Measurements from ENCODE around the gene KLHL25. TPM values are rescaled to one million over a fixed set of nuclear protein-coding genes. Genes with fewer than 3 reads are reported as not detected.

Gene KLHL25
- total and polyA plus RNA-seq, 2 of the 8 experiments (the other 6 are each of a cell fraction or from before 2014, with no cell fraction given), result 16.5 to 22.0 TPM

DNA sequence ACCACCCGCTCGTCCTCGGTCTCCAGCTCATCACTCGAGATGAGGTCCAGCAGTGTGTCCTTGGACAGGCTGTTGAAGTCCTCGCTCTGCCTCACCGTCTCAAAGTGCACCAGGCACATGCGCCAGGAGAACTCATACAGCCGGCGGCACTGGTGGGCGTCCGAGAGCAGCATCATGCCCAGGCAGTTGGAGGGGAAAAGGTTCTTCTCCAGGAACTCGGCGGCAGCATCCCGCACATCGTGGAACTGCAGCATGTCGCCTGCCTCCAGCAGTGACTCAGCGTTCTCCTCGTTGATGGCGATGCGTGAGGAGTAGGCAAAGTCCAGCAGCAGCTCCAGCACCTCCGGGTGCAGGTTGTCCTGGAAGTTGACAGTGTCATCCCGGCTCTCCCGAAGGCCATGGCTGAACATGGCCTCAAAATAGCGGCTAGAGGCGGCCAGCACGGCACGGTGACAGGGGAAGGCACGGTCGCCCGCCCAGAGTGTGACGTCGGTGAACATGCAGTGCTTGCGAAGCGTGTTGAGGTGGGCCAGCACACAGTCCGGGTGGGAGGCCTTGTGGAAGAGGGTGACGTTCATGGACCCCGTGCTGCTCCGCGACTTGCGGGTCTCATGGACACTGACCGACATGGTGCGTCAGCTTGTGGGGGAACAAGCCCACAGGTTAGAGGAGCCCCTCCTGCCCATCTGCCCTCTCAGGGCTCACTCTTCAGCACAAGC, 25.4 kb downstream of the KLHL25 start:
- H3K4me1 ChIP-seq (replicated peaks in 1 of 4; ENCODE audit: control insufficient read depth in 3 of 4, insufficient read depth in 4 of 4, low read length in 3 of 4), result peaks cover 0 to 15% (median 3%) of the 10 kb centered on the region in 4 experiments; a peak in 4 of 7 replicates
- TF ChIP-seq CBX5 (IDR thresholded peaks at IDR 0.05; ENCODE audit: low read depth, low read length), result no peak
- TF ChIP-seq CBX8 (IDR thresholded peaks at IDR 0.05; ENCODE audit: borderline replicate concordance, low read depth, low read length), result no peak
- TF ChIP-seq, protein P1, sequence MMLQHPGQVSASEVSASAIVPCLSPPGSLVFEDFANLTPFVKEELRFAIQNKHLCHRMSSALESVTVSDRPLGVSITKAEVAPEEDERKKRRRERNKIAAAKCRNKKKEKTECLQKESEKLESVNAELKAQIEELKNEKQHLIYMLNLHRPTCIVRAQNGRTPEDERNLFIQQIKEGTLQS (IDR thresholded peaks at IDR 0.05; ENCODE audit: insufficient read depth, low read depth, low read length), result no peak

More for the DNA sequence above, 25.4 kb downstream of the KLHL25 start:
- no peak for FAIRE-seq
- ChIA-PET POLR2A (ENCODE audit: partially characterized antibody) (no interaction called here), CTCF (ENCODE audit: partially characterized antibody) (interaction anchor here (0.6 to 2.3 kb wide), 7 partner anchors 8 to 33 kb away, joined by 3 to 6 read pairs (median 4); partner anchors contain the start of gene KLHL25)
- no peak overlapping the region for H3K14ac ChIP-seq (ENCODE audit: insufficient read length)
- no peak overlapping the region for H3K4me2 ChIP-seq (ENCODE audit: insufficient read depth in 1 of 2, low read depth in 2 of 2, low read length in 2 of 2)
- no peak overlapping the region for H4K5ac ChIP-seq (ENCODE audit: insufficient read length, low read depth, low read length)
- DNase-seq (ENCODE audit: low read depth in 1 of 2, low spot score in 2 of 2), result no peak
- H2AK5ac ChIP-seq (ENCODE audit: low read depth, low read length), result no peak overlapping the region
- peaks cover 27 to 41% of the 10 kb centered on the region in 2 experiments for H4K20me1 ChIP-seq (replicated peaks in 1 of 2; ENCODE audit: control insufficient read depth in 1 of 2, insufficient read depth in 2 of 2, low read length in 2 of 2)
- H2BK20ac ChIP-seq (ENCODE audit: low read length), result no peak overlapping the region
- H3K27ac ChIP-seq (ENCODE audit: low read depth, low read length), result no peak overlapping the region
- no peak overlapping the region for H2AFZ ChIP-seq (ENCODE audit: low read length)
- no peak overlapping the region for H3K4me3 ChIP-seq (ENCODE audit: extremely low read depth in 1 of 4, insufficient read depth in 2 of 4, low read depth in 3 of 4, low read length in 4 of 4)
- peak overlapping the region; percentile 72 for H2BK5ac ChIP-seq (ENCODE audit: low read depth, low read length)
- H4K91ac ChIP-seq (replicated peaks; ENCODE audit: insufficient read length, low read length), result no peak overlapping the region
- H4K8ac ChIP-seq (ENCODE audit: extremely low read depth, insufficient read depth, low read length), result no peak overlapping the region
- H3K23me2 ChIP-seq (ENCODE audit: low read depth, low read length), result no peaks in the 10 kb centered on the region
- 93% methylated on average over 35 of the region's 42 CpGs; no CpG with 5 or more reads in 1 of the 2 experiments for WGBS, 2 experiments (ENCODE audit: extremely low coverage in 1 of 2, insufficient coverage in 1 of 2, insufficient read length in 1 of 2, insufficient replicate concordance in 2 of 2, low coverage in 1 of 2, low lambda C conversion rate in 2 of 2, missing lambda C conversion rate in 1 of 2)
- no peak overlapping the region for H3K23ac ChIP-seq (ENCODE audit: insufficient read length)
- peaks cover 41% of the 10 kb centered on the region for H3K79me1 ChIP-seq (ENCODE audit: low read depth, low read length)
- no peak overlapping the region for H2BK12ac ChIP-seq (ENCODE audit: low read depth, low read length)
- no peak overlapping the region for H3K9ac ChIP-seq (replicated peaks in 1 of 4; ENCODE audit: extremely low read depth in 1 of 4, low read depth in 3 of 4, low read length in 3 of 4)
- no peaks in the 10 kb centered on the region for H3K27me3 ChIP-seq (replicated peaks in 1 of 4; ENCODE audit: control insufficient read depth in 3 of 4, extremely low read depth in 1 of 4, insufficient read depth in 3 of 4, low read length in 3 of 4)
- no peak overlapping the region for H2BK15ac ChIP-seq (ENCODE audit: low read length)
- H3K36me3 ChIP-seq (ENCODE audit: control insufficient read depth in 2 of 4, insufficient read depth in 4 of 4, low read length in 3 of 4), result peaks cover 3 to 9% (median 6%) of the 10 kb centered on the region in 4 experiments; a peak in 5 of 8 replicates
- H3K9me3 ChIP-seq (ENCODE audit: insufficient read depth in 2 of 2, low read depth in 1 of 2, low read length in 1 of 2), result no peaks in the 10 kb centered on the region; a peak in 1 of 4 replicates
- H2BK120ac ChIP-seq (replicated peaks; ENCODE audit: low read depth, low read length), result no peak overlapping the region
- H3K56ac ChIP-seq (replicated peaks; ENCODE audit: insufficient read length, low read depth, low read length), result no peak overlapping the region
- H3K4ac ChIP-seq (replicated peaks; ENCODE audit: insufficient read length, low read depth, low read length), result no peak overlapping the region
- H3K18ac ChIP-seq (ENCODE audit: extremely low read depth, low read length), result no peak overlapping the region
- peaks cover 3 to 87% of the 10 kb centered on the region in 2 experiments for H3K79me2 ChIP-seq (ENCODE audit: control insufficient read depth in 1 of 2, insufficient read depth in 2 of 2, low read length in 2 of 2)
